GM21723 (cell line): Measurements from ENCODE around the gene STX16.
A peak's percentile ranks its signal among the peaks of the same experiment; 100 is the strongest.

ENCODE experiments used
- ATAC-seq: cut with Tn5 transposase; IDR thresholded peaks from one replicate; pipeline ENCODE4 v1.9.1; 2021; ENCODE audit warnings: mild to moderate bottlenecking, moderate library complexity; ENCODE audit not compliant: unreplicated experiment

STX16 gene

DNA sequence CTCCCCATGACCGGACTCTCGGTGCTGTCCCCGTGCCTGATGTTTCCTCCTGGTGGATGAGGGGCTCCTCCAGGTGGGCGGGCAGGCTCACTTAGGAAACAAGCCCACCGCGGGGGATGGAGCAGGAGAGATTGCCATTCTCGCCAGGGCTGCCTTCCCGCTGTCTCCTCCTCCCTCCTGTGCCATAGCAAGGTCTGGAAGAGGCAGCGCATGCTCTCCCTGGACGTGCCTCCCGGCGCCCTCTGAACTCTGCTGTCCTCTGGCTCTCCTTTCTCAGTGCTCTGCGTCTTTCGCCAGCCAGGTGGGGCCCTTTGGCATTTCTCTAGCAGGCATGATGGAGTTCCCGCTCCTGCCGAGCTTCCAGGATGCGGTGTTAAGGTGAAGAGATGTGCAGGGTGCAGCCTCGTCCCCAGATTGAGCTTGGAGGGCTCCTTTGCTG lies 24.1 kb downstream of the STX16 start:
- ATAC-seq: no peak

- no peak for ATAC-seq
These were observed 24.6 kb downstream of the STX16 start for GRCh38 chr20:58675641-58676040.

GRCh38 chr20:58676161-58676560 lies 25.1 kb downstream of the STX16 start:
- ATAC-seq: no peak

- ATAC-seq: no peak
These were observed 26.1 kb downstream of the STX16 start for GRCh38 chr20:58677079-58677604.

- no peak for ATAC-seq
These were observed 26.7 kb downstream of the STX16 start for GRCh38 chr20:58677808-58678207.

GRCh38 chr20:58678806-58679205 lies 27.7 kb downstream of the STX16 start:
- ATAC-seq: no peak

- ATAC-seq: no peak
These were observed 31.8 kb downstream of the STX16 start for GRCh38 chr20:58682656-58683531.

- ATAC-seq: no peak
These were observed 33.2 kb downstream of the STX16 start for GRCh38 chr20:58684291-58684690.

DNA sequence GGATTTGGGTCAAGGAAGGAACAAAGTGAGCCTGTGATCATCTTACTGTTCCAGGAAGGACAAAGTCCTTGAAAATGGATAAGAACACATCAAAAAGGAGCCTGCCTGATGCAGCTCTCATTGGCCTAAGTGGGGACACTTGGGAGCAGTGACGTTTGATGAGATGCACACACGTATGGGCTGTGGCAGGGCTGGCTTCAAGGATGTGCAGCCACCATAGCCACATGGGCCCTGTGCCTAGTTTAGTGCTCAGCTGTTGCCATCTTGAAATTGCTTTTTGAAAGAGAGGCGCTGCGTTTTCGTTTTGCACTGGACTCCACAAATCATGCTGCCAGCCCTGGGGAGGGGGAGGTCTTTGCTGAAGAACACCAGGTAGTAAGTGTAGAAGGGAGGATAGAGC lies 34.9 kb downstream of the STX16 start:
- ATAC-seq: no peak

- ATAC-seq: no peak
These were observed 37.3 kb downstream of the STX16 start for GRCh38 chr20:58688414-58688813.

DNA sequence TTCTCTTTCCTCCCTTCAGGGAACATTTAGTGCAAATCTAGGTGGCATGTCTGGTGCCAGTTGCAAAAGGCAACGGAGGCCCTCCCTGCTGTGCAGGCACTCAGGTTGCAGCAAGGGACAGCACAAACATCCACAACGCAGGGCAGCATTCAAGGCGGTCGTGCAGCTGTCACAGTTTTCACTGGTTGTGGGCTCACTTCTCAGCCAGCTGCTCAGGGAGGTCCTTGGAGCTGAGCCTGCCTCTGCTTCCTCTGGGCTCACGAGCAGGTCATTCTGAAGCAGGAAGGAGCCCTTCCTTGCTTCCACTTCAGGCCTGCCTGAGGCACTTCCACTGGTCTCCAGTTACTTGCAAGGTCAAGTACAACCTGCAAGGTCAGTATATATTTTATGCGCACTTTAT lies 37.8 kb downstream of the STX16 start:
- ATAC-seq: no peak

- ATAC-seq: no peak
These were observed 39.5 kb downstream of the STX16 start for GRCh38 chr20:58690396-58691135.

DNA sequence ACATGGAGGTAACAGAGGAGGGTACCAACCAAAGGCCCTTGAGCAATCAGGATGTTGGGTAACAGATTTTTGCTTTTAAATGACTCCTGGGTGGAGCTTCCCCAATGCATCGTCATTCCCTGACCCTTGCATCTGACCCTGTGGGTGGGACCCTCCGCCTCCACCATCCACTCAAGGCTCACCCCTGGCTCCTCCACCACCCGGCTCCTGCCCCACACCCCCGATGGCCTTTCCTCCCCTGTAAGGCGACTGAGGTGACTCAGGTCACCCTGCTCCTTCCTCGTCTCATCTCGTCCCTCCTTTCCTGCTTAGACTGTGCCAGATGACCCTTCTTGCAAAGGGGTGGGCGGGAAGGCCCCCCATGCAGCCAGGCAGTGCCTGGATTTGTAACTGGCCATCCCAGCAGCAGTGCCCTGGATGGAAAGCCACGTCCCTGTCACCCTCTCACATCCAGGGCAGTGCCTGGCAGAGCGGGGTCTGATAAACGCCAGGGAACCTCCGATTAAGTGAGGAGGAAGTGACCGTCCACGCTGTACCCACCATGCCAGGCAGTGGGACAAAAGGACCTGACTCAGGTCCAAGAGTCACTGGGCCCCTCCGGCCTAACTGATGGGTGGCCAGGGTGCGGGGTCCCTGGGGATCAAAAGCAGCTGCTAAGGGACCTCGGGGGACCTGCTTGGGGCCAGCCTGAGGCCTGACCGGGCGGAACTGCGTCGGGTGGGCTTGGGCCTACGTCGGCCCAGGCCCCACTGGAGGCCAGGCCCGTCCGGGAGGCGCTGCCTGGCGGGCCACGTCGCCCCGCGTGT lies 40.9 kb downstream of the STX16 start:
- no peak for ATAC-seq

DNA sequence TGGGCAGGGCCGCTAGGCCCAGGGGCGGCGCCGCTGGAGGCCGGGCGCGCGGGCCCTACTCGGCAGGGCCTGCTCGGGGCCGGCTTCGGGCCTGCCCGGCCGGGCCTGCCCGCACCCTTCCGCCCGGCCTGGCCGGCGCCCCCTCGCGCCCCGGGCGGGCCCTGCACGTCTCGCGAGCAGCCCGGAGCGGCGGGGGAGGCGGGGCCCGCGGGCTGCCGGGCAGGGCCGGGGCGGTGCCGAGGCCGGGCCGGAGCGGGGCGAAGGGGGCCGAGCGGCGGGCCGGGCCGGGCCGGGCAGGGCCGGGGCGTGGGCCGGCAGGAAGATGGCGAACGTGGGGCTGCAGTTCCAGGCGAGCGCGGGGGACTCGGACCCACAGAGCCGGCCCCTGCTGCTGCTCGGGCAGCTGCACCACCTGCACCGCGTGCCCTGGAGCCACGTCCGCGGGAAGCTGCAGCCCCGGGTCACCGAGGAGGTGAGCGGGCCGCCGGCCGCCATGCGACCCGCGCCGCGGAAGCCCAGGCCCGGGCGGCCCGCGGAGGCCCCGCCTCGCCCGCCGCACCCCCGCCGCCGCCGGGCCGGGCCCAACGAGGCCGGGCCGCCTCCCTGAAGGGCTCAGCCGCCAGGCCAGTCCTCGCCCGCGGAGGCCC lies 41.6 kb downstream of the STX16 start, which contains the start of gene NPEPL1:
NPEPL1 (plus strand) TSS at position 222 of the 647 bp plus-strand sequence; CDS start at position 323, 101 bp downstream.
- peak; percentile 94 for ATAC-seq

- ATAC-seq: no peak
These were observed 42.3 kb downstream of the STX16 start for GRCh38 chr20:58693226-58694006.

- no peak for ATAC-seq
These were observed 43.4 kb downstream of the STX16 start for GRCh38 chr20:58694241-58695083.

DNA sequence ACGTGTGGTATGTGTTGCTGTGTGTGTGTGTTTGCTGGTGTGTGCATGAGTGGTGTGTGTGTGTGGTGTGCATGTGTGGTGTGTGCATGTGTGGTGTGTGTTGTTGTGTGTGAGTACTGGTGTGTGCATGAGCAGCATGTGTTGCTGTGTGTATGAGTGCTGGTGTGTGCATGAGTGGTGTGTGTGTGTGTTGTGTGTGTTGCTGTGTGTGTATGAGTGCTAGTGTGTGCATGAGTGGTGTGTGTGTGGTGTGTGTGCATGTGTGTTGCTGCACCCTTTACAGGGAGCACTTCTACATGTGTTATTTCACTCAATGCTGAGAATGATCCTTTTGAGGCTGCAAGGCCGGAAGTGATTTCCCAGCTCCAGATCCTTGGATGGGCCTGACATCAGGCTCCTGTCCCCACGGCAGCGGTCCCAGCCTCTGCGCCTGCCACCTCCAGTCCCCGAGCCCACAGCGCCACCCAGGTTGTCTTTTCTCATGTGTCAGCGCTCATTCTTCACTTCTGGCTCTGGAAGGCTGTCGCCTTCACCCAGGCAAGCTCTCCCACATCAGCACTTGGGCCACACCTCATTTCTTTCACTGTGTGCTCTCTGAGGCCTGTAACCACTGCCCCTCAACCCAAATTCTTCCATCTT lies 44.1 kb downstream of the STX16 start:
- no peak for ATAC-seq

DNA sequence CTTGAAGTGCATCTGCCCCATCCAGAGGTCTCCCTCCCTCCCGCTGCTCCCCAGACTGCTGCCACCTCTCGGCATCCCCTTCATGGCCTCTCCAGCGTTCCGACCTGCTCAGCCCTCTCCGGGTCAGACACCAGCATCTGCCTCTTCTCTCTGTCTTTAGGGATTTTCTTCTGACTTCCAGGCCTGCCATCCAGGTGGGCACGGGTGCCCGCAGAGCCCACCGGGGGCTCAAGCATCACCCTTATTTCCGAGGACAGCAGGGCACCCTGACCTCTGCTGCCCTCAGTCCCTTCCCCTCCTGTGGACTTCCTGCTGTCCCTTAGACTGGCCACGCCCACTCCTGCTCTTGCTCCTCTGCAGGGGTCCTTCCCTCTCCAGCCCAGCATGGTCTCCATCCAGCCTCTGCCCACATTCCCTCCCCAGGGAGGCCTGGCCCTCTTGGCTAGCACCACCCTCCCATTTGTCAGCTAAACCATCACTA lies 44.9 kb downstream of the STX16 start:
- ATAC-seq: no peak
